ENCODE results near the gene PPP1R1C.

PPP1R1C gene

GRCh38 chr2:181972431-181973170, 13.1 kb upstream of the PPP1R1C start:
- H3K4me1 ChIP-seq (ENCODE audit: insufficient read depth, low read length), result no peaks in the 10 kb centered on the region
- no peaks in the 10 kb centered on the region for H3K36me3 ChIP-seq (ENCODE audit: insufficient read depth, low read length)
- H3K27ac ChIP-seq (ENCODE audit: low read depth, low read length), result no peak overlapping the region
- no peaks in the 10 kb centered on the region for H3K9me3 ChIP-seq (ENCODE audit: insufficient read depth, low read depth, low read length)
- 97% methylated on average over 2 of the region's 5 CpGs for WGBS
- no peaks in the 10 kb centered on the region for H3K27me3 ChIP-seq (ENCODE audit: insufficient read depth, low read length)
- H3K9ac ChIP-seq (ENCODE audit: low read depth, low read length), result no peak overlapping the region
- H3K4me3 ChIP-seq (ENCODE audit: low read length), result no peak overlapping the region

- 93% methylated on average over 5 of the region's 5 CpGs for WGBS
- no peaks in the 10 kb centered on the region for H3K9me3 ChIP-seq (ENCODE audit: insufficient read depth, low read depth, low read length)
Measured at GRCh38 chr2:181973171-181973783, 12.4 kb upstream of the PPP1R1C start.

DNA sequence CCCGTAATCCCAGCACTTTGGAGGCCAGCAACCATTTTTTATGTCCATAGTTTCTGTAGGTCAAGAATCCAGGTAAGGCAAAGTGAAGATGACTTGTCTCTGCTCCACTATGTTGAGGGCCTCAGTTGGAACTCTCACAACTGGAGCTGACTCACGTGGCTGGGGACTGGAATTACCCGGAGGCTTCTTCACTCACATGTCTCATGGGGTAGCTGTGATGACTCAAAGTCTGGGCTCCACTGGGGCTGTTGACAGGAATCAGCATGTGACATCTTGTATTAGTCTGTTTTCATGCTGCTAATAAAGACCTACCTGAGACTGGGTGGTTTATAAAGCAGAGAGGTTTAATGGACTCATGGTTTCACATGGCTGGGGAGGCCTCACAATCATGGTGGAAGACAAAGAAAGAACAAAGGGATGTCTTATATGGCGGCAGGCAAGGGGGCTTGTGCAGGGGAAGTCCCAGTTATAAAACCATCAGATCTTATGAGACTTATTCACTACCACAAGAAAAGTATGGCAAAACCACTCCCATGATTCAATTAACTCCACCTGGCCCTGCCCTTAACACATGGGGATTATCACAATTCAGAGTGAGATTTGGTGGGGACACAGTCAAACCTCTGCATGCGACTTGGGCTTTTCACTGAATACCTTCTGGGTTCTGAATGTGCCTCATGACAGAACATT, 7.8 kb upstream of the PPP1R1C start:
- no peak overlapping the region for H3K27ac ChIP-seq (ENCODE audit: low read depth, low read length)
- no peaks in the 10 kb centered on the region for H3K27me3 ChIP-seq (ENCODE audit: insufficient read depth, low read length)
- no peaks in the 10 kb centered on the region for H3K36me3 ChIP-seq (ENCODE audit: insufficient read depth, low read length)
- no peaks in the 10 kb centered on the region for H3K9me3 ChIP-seq (ENCODE audit: insufficient read depth, low read depth, low read length)
- no peak overlapping the region for H3K9ac ChIP-seq (ENCODE audit: low read depth, low read length)
- H3K4me1 ChIP-seq (ENCODE audit: insufficient read depth, low read length), result no peaks in the 10 kb centered on the region
- WGBS, result 91% methylated on average over 5 of the region's 5 CpGs
- no peak overlapping the region for H3K4me3 ChIP-seq (ENCODE audit: low read length)

More at GRCh38 chr2:181973171-181973783, 12.4 kb upstream of the PPP1R1C start:
- no peaks in the 10 kb centered on the region for H3K36me3 ChIP-seq (ENCODE audit: insufficient read depth, low read length)
- H3K4me3 ChIP-seq (ENCODE audit: low read length), result no peak overlapping the region
- no peak overlapping the region for H3K9ac ChIP-seq (ENCODE audit: low read depth, low read length)
- H3K27me3 ChIP-seq (ENCODE audit: insufficient read depth, low read length), result no peaks in the 10 kb centered on the region
- H3K27ac ChIP-seq (ENCODE audit: low read depth, low read length), result no peak overlapping the region
- no peaks in the 10 kb centered on the region for H3K4me1 ChIP-seq (ENCODE audit: insufficient read depth, low read length)

DNA sequence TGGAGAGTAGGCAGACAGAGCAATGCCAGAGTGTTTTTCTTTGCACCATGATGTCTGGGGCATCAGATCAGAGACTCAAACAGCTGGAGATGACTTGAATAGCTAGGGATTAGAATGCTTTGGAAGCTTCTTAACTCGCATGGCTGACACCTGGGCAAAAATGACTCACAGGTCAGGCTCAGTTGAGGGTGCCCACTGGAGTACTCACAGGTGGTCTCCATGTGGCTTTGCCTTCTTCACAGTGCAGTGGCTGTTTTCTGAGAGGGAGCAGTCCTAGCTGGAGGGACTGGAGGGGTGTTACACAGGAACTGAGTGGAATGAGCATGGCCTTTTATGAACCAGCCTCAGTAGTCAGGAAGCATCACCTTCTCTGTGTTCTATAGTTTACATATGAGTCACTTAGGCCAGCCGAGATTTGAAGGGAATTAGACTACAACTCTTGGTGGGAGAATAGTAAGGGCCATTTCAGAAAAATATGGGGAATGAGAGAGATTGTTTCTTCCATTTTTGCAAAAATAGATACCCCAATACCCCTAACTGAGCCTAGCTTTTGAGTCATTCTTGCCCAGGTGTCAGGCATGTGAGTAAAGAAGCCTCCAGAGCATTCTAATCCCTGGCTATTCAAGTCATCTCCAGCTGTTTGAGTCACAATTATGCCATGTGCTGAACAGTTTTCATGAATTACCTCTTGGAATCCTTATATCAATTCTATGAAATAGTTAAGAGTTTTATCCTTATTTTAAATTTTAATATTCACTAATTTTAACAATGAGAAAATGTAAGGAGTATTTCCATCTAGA, 7.1 kb upstream of the PPP1R1C start:
- Histone ChIP-seq H3K4me3 (ENCODE audit: low read length) (no peak overlapping the region), H3K9me3 (ENCODE audit: insufficient read depth, low read depth, low read length) (no peaks in the 10 kb centered on the region), H3K27me3 (ENCODE audit: insufficient read depth, low read length) (no peaks in the 10 kb centered on the region), H3K36me3 (ENCODE audit: insufficient read depth, low read length) (no peaks in the 10 kb centered on the region), H3K9ac (ENCODE audit: low read depth, low read length) (no peak overlapping the region), H3K27ac (ENCODE audit: low read depth, low read length) (no peak overlapping the region), H3K4me1 (ENCODE audit: insufficient read depth, low read length) (no peaks in the 10 kb centered on the region)
- WGBS, result 82% methylated on average over 2 of the region's 2 CpGs

DNA sequence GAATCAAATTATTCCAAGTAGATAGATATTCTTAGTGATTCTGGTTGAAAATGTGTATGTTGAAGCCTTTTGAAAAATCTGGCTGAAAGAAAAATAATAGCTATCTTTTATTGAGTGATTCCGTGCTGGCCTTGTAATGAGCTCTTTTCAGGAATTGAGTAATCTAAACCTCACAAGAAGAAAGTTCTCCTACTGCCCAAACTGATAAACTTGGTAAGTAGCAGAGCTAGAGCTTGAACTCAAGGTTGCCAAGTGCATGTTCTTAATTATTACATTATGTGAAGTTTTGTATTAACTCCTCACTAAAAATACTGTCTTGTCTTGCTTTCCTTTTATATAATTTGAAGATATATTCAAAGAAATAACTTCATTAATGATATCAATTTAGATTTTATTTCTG, 1.6 kb upstream of the PPP1R1C start:
- Histone ChIP-seq H3K9ac (ENCODE audit: low read depth, low read length) (no peak overlapping the region), H3K4me3 (ENCODE audit: low read length) (no peak overlapping the region), H3K36me3 (ENCODE audit: insufficient read depth, low read length) (no peaks in the 10 kb centered on the region)

GRCh38 chr2:181984814-181985631, 630 bp upstream of the PPP1R1C start:
- no peaks in the 10 kb centered on the region for H3K36me3 ChIP-seq (ENCODE audit: insufficient read depth, low read length)
- no peak overlapping the region for H3K4me3 ChIP-seq (ENCODE audit: low read length)
- no peak overlapping the region for H3K27ac ChIP-seq (ENCODE audit: low read depth, low read length)
- WGBS, result 93% methylated on average over 3 of the region's 4 CpGs
- H3K4me1 ChIP-seq (ENCODE audit: insufficient read depth, low read length), result no peaks in the 10 kb centered on the region
- H3K9ac ChIP-seq (ENCODE audit: low read depth, low read length), result no peak overlapping the region
- H3K27me3 ChIP-seq (ENCODE audit: insufficient read depth, low read length), result no peaks in the 10 kb centered on the region
- no peaks in the 10 kb centered on the region for H3K9me3 ChIP-seq (ENCODE audit: insufficient read depth, low read depth, low read length)

More for the DNA sequence above, 1.6 kb upstream of the PPP1R1C start:
- 100% methylated on average over 1 of the region's 1 CpG for WGBS
- Histone ChIP-seq H3K4me1 (ENCODE audit: insufficient read depth, low read length) (no peaks in the 10 kb centered on the region), H3K27me3 (ENCODE audit: insufficient read depth, low read length) (no peaks in the 10 kb centered on the region), H3K27ac (ENCODE audit: low read depth, low read length) (no peak overlapping the region), H3K9me3 (ENCODE audit: insufficient read depth, low read depth, low read length) (no peaks in the 10 kb centered on the region)

- Histone ChIP-seq H3K9ac (ENCODE audit: low read depth, low read length) (no peak overlapping the region), H3K27ac (ENCODE audit: low read depth, low read length) (no peak overlapping the region), H3K9me3 (ENCODE audit: insufficient read depth, low read depth, low read length) (no peaks in the 10 kb centered on the region), H3K27me3 (ENCODE audit: insufficient read depth, low read length) (no peaks in the 10 kb centered on the region), H3K4me3 (ENCODE audit: low read length) (no peak overlapping the region), H3K36me3 (ENCODE audit: insufficient read depth, low read length) (no peaks in the 10 kb centered on the region), H3K4me1 (ENCODE audit: insufficient read depth, low read length) (no peaks in the 10 kb centered on the region)
- WGBS, result 61% methylated on average over 5 of the region's 7 CpGs
Measured at GRCh38 chr2:181988154-181988924, 2.7 kb downstream of the PPP1R1C start.

- no peaks in the 10 kb centered on the region for H3K27me3 ChIP-seq (ENCODE audit: insufficient read depth, low read length)
- no peaks in the 10 kb centered on the region for H3K9me3 ChIP-seq (ENCODE audit: insufficient read depth, low read depth, low read length)
- WGBS, result 100% methylated on average over 1 of the region's 1 CpG
- no peaks in the 10 kb centered on the region for H3K36me3 ChIP-seq (ENCODE audit: insufficient read depth, low read length)
- no peak overlapping the region for H3K4me3 ChIP-seq (ENCODE audit: low read length)
- H3K27ac ChIP-seq (ENCODE audit: low read depth, low read length), result no peak overlapping the region
- no peak overlapping the region for H3K9ac ChIP-seq (ENCODE audit: low read depth, low read length)
- no peaks in the 10 kb centered on the region for H3K4me1 ChIP-seq (ENCODE audit: insufficient read depth, low read length)
Measured at GRCh38 chr2:181989099-181989498, 3.4 kb downstream of the PPP1R1C start.

DNA sequence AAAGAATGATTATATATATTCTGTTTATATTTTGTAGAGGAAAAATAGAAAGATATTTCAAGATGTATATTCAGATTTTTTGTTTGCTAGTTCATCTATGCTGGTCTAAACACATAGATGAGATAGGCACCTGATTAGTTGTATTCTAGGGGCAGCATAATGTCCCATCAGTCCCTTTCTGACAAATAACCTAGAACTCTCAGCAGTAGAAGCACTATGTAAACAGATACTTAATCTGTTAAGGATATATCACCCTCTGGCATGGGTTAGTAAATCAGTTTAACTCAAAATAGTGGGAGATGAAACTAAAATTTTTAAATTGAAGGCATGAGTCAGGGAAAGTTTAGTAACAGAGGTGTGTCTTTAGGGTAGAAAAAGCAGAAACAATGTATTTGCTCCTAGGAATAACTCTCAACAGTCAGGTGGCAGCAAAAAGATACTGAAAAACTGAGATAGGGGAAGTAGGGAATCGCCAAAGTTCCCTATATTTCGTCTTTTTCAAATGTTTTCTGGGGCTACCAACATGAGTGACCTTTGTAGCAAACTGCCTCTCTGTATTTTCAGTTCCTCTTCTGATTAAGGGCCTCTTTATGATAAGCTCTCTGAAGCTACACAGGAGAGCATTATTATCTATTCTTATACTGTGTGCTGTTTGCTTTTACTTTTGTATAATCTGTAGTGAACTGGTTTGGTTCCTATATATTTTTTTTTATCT, 5.7 kb downstream of the PPP1R1C start:
- H3K9me3 ChIP-seq (ENCODE audit: insufficient read depth, low read depth, low read length), result no peaks in the 10 kb centered on the region
- 93% methylated on average over 2 of the region's 2 CpGs for WGBS

More for the DNA sequence above, 5.7 kb downstream of the PPP1R1C start:
- Histone ChIP-seq H3K9ac (ENCODE audit: low read depth, low read length) (no peak overlapping the region), H3K4me1 (ENCODE audit: insufficient read depth, low read length) (no peaks in the 10 kb centered on the region), H3K27me3 (ENCODE audit: insufficient read depth, low read length) (no peaks in the 10 kb centered on the region), H3K36me3 (ENCODE audit: insufficient read depth, low read length) (no peaks in the 10 kb centered on the region), H3K27ac (ENCODE audit: low read depth, low read length) (no peak overlapping the region), H3K4me3 (ENCODE audit: low read length) (no peak overlapping the region)
